ENCODE results near the gene MYH14. TPM values are rescaled to one million over a fixed set of nuclear protein-coding genes. Genes with fewer than 3 reads are reported as not detected.

The MYH14 gene
- total and polyA plus RNA-seq, 4 experiments from 2014 or later, result not detected

- no peaks in the 10 kb centered on the region for H3K9me3 ChIP-seq (ENCODE audit: control insufficient read depth in 1 of 2, low read length in 2 of 2)
- H3K27me3 ChIP-seq (ENCODE audit: insufficient read depth, low read length), result no peaks in the 10 kb centered on the region
- no peaks in the 10 kb centered on the region for H3K4me1 ChIP-seq (ENCODE audit: insufficient read depth, low read length)
- CTCF ChIA-PET (ENCODE audit: partially characterized antibody), result no interaction called here
- H3K27ac ChIP-seq (ENCODE audit: low read depth, low read length), result no peak overlapping the region
- no peak overlapping the region for H3K4me3 Mint-ChIP-seq
- H3K27me3 Mint-ChIP-seq, result peaks cover 3 to 25% of the 10 kb centered on the region in 2 donors
- H3K36me3 ChIP-seq (ENCODE audit: insufficient read depth, low read length), result no peaks in the 10 kb centered on the region
- no peak overlapping the region for H3K27ac Mint-ChIP-seq
- intact Hi-C loops (cut with micrococcal nuclease), result no loop called here
- no peak overlapping the region for H3K4me3 ChIP-seq (ENCODE audit: low read length in 2 of 2)
- H3K9me3 Mint-ChIP-seq, result peaks cover 0 to 12% (median 4%) of the 10 kb centered on the region in 8 donors
- H3K36me3 Mint-ChIP-seq, result no peaks in the 10 kb centered on the region
- H3K4me1 Mint-ChIP-seq, result no peaks in the 10 kb centered on the region
- no peak for DNase-seq
- POLR2A ChIA-PET (ENCODE audit: partially characterized antibody), result no interaction called here
Measured at GRCh38 chr19:50178859-50179537, 24.4 kb upstream of the MYH14 start.

GRCh38 chr19:50181121-50181520 lies 22.3 kb upstream of the MYH14 start:
- Histone ChIP-seq H3K27me3 (ENCODE audit: insufficient read depth, low read length) (no peaks in the 10 kb centered on the region), H3K4me3 (ENCODE audit: low read length in 2 of 2) (no peak overlapping the region), H3K27ac (ENCODE audit: low read depth, low read length) (no peak overlapping the region), H3K9me3 (ENCODE audit: control insufficient read depth in 1 of 2, low read length in 2 of 2) (no peaks in the 10 kb centered on the region), H3K4me1 (ENCODE audit: insufficient read depth, low read length) (no peaks in the 10 kb centered on the region), H3K36me3 (ENCODE audit: insufficient read depth, low read length) (no peaks in the 10 kb centered on the region)
- CTCF ChIA-PET (ENCODE audit: partially characterized antibody), result no interaction called here
- POLR2A ChIA-PET (ENCODE audit: partially characterized antibody), result no interaction called here
- Mint-ChIP-seq H3K4me1 (no peaks in the 10 kb centered on the region), H3K36me3 (no peaks in the 10 kb centered on the region), H3K4me3 (no peak overlapping the region), H3K9me3 (peaks cover 0 to 12% (median 3%) of the 10 kb centered on the region in 8 donors), H3K27ac (no peak overlapping the region), H3K27me3 (peaks cover 0 to 16% of the 10 kb centered on the region in 2 donors)
- no peak for DNase-seq
- intact Hi-C loops (cut with micrococcal nuclease), result no loop called here

GRCh38 chr19:50184196-50184595 lies 19.2 kb upstream of the MYH14 start:
- H3K4me3 ChIP-seq (ENCODE audit: low read length in 2 of 2), result no peak overlapping the region
- Mint-ChIP-seq H3K9me3 (peaks cover 0 to 9% (median 4%) of the 10 kb centered on the region in 8 donors), H3K27ac (no peak overlapping the region), H3K4me3 (no peak overlapping the region), H3K27me3 (peaks cover 4 to 11% of the 10 kb centered on the region in 2 donors), H3K4me1 (no peaks in the 10 kb centered on the region), H3K36me3 (no peaks in the 10 kb centered on the region)
- intact Hi-C loops (cut with micrococcal nuclease), result no loop called here
- POLR2A ChIA-PET (ENCODE audit: partially characterized antibody), result no interaction called here
- H3K9me3 ChIP-seq (ENCODE audit: control insufficient read depth in 1 of 2, low read length in 2 of 2), result no peaks in the 10 kb centered on the region
- CTCF ChIA-PET (ENCODE audit: partially characterized antibody), result no interaction called here
- H3K27ac ChIP-seq (ENCODE audit: low read depth, low read length), result no peak overlapping the region
- H3K4me1 ChIP-seq (ENCODE audit: insufficient read depth, low read length), result no peaks in the 10 kb centered on the region
- no peak for DNase-seq
- no peaks in the 10 kb centered on the region for H3K36me3 ChIP-seq (ENCODE audit: insufficient read depth, low read length)
- no peaks in the 10 kb centered on the region for H3K27me3 ChIP-seq (ENCODE audit: insufficient read depth, low read length)

- Histone ChIP-seq H3K27me3 (ENCODE audit: insufficient read depth, low read length) (no peaks in the 10 kb centered on the region), H3K4me1 (ENCODE audit: insufficient read depth, low read length) (no peaks in the 10 kb centered on the region), H3K4me3 (ENCODE audit: low read length in 2 of 2) (no peak overlapping the region), H3K36me3 (ENCODE audit: insufficient read depth, low read length) (no peaks in the 10 kb centered on the region), H3K9me3 (ENCODE audit: control insufficient read depth in 1 of 2, low read length in 2 of 2) (no peaks in the 10 kb centered on the region), H3K27ac (ENCODE audit: low read depth, low read length) (no peak overlapping the region)
- peaks cover 0 to 7% (median 3%) of the 10 kb centered on the region in 8 donors for H3K9me3 Mint-ChIP-seq
- intact Hi-C loops (cut with micrococcal nuclease), result no loop called here
- no peak overlapping the region for H3K4me3 Mint-ChIP-seq
- POLR2A ChIA-PET (ENCODE audit: partially characterized antibody), result no interaction called here
- no peaks in the 10 kb centered on the region for H3K36me3 Mint-ChIP-seq
- CTCF ChIA-PET (ENCODE audit: partially characterized antibody), result no interaction called here
- DNase-seq, result no peak
- H3K4me1 Mint-ChIP-seq, result no peaks in the 10 kb centered on the region
- H3K27me3 Mint-ChIP-seq, result peaks cover 9 to 14% of the 10 kb centered on the region in 2 donors
- no peak overlapping the region for H3K27ac Mint-ChIP-seq
Measured at GRCh38 chr19:50187937-50188336, 15.5 kb upstream of the MYH14 start.

- ChIA-PET CTCF (ENCODE audit: partially characterized antibody) (no interaction called here), POLR2A (ENCODE audit: partially characterized antibody) (no interaction called here)
- H3K36me3 ChIP-seq (ENCODE audit: insufficient read depth, low read length), result no peaks in the 10 kb centered on the region
- H3K27ac ChIP-seq (ENCODE audit: low read depth, low read length), result no peak overlapping the region
- no peak overlapping the region for H3K4me3 ChIP-seq (ENCODE audit: low read length in 2 of 2)
- DNase-seq, result no peak
- Mint-ChIP-seq H3K9me3 (peaks cover 0 to 5% (median 3%) of the 10 kb centered on the region in 8 donors), H3K4me1 (no peaks in the 10 kb centered on the region), H3K36me3 (no peaks in the 10 kb centered on the region), H3K27me3 (peaks cover 13 to 17% of the 10 kb centered on the region in 2 donors), H3K27ac (no peak overlapping the region), H3K4me3 (no peak overlapping the region)
- no peaks in the 10 kb centered on the region for H3K4me1 ChIP-seq (ENCODE audit: insufficient read depth, low read length)
- no peaks in the 10 kb centered on the region for H3K9me3 ChIP-seq (ENCODE audit: control insufficient read depth in 1 of 2, low read length in 2 of 2)
- intact Hi-C loops (cut with micrococcal nuclease), result no loop called here
- H3K27me3 ChIP-seq (ENCODE audit: insufficient read depth, low read length), result no peaks in the 10 kb centered on the region
Measured at GRCh38 chr19:50189331-50189730, 14.1 kb upstream of the MYH14 start.

- Histone ChIP-seq H3K4me3 (ENCODE audit: low read length in 2 of 2) (no peak overlapping the region), H3K9me3 (ENCODE audit: control insufficient read depth in 1 of 2, low read length in 2 of 2) (no peaks in the 10 kb centered on the region), H3K4me1 (ENCODE audit: insufficient read depth, low read length) (no peaks in the 10 kb centered on the region), H3K36me3 (ENCODE audit: insufficient read depth, low read length) (no peaks in the 10 kb centered on the region), H3K27ac (ENCODE audit: low read depth, low read length) (no peak overlapping the region), H3K27me3 (ENCODE audit: insufficient read depth, low read length) (no peaks in the 10 kb centered on the region)
- ChIA-PET CTCF (ENCODE audit: partially characterized antibody) (no interaction called here), POLR2A (ENCODE audit: partially characterized antibody) (no interaction called here)
- DNase-seq, result no peak
- H3K36me3 Mint-ChIP-seq, result no peaks in the 10 kb centered on the region
- peaks cover 0 to 5% (median 3%) of the 10 kb centered on the region in 8 donors for H3K9me3 Mint-ChIP-seq
- H3K4me3 Mint-ChIP-seq, result no peak overlapping the region
- no peak overlapping the region for H3K27ac Mint-ChIP-seq
- intact Hi-C loops (cut with micrococcal nuclease), result no loop called here
- H3K4me1 Mint-ChIP-seq, result no peaks in the 10 kb centered on the region
- H3K27me3 Mint-ChIP-seq, result peaks cover 13 to 17% of the 10 kb centered on the region in 2 donors
Measured at GRCh38 chr19:50190439-50190891, 13.0 kb upstream of the MYH14 start.

GRCh38 chr19:50191216-50191615 lies 12.2 kb upstream of the MYH14 start:
- H3K9me3 Mint-ChIP-seq, result peaks cover 2 to 5% (median 2%) of the 10 kb centered on the region in 8 donors
- ChIA-PET CTCF (ENCODE audit: partially characterized antibody) (no interaction called here), POLR2A (ENCODE audit: partially characterized antibody) (no interaction called here)
- no peak overlapping the region for H3K27ac Mint-ChIP-seq
- H3K9me3 ChIP-seq (ENCODE audit: control insufficient read depth in 1 of 2, low read length in 2 of 2), result no peaks in the 10 kb centered on the region
- H3K4me3 Mint-ChIP-seq, result no peak overlapping the region
- H3K36me3 Mint-ChIP-seq, result no peaks in the 10 kb centered on the region
- no peak for DNase-seq
- H3K27ac ChIP-seq (ENCODE audit: low read depth, low read length), result no peak overlapping the region
- H3K4me3 ChIP-seq (ENCODE audit: low read length in 2 of 2), result no peak overlapping the region
- no peaks in the 10 kb centered on the region for H3K4me1 Mint-ChIP-seq
- intact Hi-C loops (cut with micrococcal nuclease), result no loop called here
- H3K27me3 Mint-ChIP-seq, result peaks cover 15 to 21% of the 10 kb centered on the region in 2 donors
- H3K27me3 ChIP-seq (ENCODE audit: insufficient read depth, low read length), result no peaks in the 10 kb centered on the region
- no peaks in the 10 kb centered on the region for H3K36me3 ChIP-seq (ENCODE audit: insufficient read depth, low read length)
- H3K4me1 ChIP-seq (ENCODE audit: insufficient read depth, low read length), result no peaks in the 10 kb centered on the region
